DMS114 treated with DMSO at 0.1 percent for 48 hours (cell line): ENCODE data around the gene SCFD2.
A peak's percentile ranks its signal among the peaks of the same experiment; 100 is the strongest.
"Not testable (repeated sequence)": the region's sequence is repeated elsewhere in the genome, so short reads cannot be mapped to it uniquely, and the experiment has no call there.

Experiments
- DNase-seq: peaks from one replicate; lab custom pipeline; 2025; ENCODE audit not compliant: unreplicated experiment; lab: John Stamatoyannopoulos, UW

SCFD2 gene

GRCh38 chr4:53365486-53366300, at the start of gene SCFD2:
Gene SCFD2 (minus strand): TSS chr4:53366061.
- DNase-seq = peak; percentile 85

DNA sequence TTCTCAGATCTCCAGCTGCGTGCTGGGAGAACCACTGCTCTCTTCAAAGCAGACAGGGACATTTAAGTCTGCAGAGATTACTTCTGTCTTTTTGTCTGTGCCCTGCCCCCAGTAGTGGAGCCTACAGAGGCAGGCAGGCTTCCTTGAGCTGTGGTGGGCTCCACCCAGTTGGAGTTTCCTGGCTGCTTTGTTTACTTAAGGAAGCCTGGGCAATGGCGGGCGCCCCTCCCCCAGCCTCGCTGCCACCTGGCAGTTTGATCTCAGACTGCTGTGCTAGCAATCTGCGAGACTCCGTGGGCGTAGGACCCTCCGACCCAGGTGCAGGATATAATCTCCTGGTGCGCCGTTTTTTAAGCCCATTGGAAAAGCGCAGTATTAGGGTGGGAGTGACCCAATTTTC, 43.6 kb upstream of the SCFD2 start:
- DNase-seq = not testable (repeated sequence)

GRCh38 chr4:53380221-53380620, 14.4 kb upstream of the SCFD2 start:
- DNase-seq = no peak

DNA sequence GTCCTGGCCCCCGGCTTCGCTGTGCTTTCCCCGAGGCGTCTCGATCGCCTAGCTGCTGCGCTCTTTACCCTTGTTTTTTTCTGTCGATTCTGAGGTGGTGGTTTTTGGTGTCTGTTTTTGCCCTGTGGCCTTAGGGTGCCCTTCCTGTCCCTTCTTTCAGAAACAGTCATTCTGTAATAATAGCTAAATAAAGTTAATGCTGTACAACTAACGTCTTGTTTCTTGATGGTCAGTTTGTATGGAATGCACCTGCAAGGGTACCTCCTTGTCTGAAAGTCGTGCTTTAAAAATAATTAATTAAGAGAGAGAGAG, 12.3 kb upstream of the SCFD2 start:
- DNase-seq = no peak

GRCh38 chr4:53377319-53378170, 11.7 kb upstream of the SCFD2 start, which contains the start of gene FIP1L1:
Gene FIP1L1 (plus strand): TSS chr4:53377641. CDS start chr4:53377839, 198 bp downstream.
- DNase-seq = peak; percentile 35

- DNase-seq = no peak
Observed at GRCh38 chr4:53376900-53377299, 11.0 kb upstream of the SCFD2 start.

DNA sequence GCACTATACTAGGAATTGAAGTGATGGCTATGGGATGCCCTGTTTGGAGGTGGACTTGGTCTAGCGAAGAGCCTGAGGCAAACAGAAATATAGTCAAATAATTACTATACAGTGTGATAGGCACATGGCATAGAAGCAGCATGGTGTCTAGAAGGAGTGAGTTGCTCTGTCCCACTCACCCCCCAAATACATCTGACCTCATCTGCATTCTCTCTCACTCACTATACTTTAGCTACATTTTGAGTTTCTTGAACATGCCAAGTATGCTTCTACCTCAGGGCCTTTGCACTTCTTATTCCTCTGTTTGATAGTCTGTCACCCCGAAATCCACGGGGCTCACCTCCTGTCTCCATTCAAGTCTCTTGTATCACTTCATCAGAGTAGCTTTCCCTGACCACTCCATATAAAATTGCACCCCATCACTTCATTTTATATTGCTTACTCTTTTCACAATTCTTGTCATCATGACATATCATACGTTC, 9.0 kb upstream of the SCFD2 start:
- no peak for DNase-seq

DNA sequence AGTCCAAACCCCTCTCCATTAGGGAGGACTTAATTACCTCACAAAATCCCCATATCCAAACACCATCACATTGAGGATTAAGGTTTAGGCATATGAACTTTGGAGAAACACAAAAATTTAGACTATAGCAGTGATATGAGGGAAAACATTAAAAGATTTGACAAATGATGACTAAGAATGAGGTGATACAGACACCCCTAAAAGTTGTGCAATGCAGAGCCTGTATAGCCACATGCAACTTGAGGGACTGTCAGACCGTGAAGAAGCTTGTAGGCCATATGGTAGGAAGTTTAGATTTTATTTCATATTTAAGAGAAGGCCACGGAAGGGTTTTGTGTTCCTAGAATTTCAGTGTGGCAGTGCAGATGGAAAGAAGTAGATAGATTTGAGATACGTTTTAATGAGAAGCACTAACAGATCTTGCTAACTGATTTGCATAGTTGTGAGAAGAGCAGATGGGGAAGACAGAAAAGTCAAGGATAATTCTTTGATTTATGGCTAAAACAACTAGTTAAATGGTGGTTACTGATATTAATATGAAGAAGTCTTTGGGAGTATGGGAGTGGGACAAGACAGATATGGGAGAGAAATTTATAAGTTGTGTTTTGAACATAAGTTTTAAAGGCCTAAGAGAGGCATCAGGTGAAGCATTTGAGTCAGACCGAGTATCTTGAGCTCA, 6.1 kb upstream of the SCFD2 start:
- DNase-seq = no peak

DNA sequence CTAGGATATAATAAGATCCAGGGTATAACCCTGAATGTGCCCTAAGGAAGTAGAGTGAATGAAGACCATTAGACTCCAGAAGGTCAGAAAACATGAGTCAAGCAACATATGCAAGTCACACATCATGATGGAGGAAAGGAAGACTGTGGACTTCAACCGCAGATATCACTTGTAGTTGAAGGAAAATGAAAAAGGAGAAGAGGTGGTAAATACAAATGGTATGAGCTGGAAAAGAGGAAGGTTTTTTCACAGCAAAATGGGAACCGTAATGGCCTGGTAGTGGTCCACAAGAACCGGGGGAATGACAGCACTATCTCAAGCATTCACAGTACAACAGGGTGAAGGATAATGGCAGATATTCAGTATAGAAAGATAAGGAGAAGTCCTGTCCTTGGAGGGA, 5.2 kb upstream of the SCFD2 start:
- DNase-seq = no peak

- DNase-seq = no peak
Observed at GRCh38 chr4:53367721-53368120, 1.9 kb upstream of the SCFD2 start.

- no peak for DNase-seq
Observed at GRCh38 chr4:53366301-53366716, 448 bp upstream of the SCFD2 start.

DNA sequence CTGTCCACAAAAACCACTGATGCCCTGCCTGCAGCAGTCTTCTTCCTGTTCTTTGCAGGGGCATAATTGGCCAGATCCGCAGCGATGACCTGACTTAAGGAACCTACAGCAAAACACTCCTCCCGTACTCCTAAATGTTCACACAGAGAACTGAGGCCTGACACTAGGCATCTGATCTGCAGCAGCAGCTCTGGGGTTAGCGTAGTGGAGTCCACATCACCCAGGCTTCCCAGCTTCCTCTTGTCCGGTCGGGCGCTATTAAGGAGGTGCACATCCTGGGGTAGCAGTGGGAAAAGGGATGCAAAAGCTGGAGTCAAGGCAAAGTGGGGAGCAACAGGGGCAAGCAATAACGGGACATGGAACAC, 758 bp downstream of the SCFD2 start:
- DNase-seq = no peak

- no peak for DNase-seq
Observed at GRCh38 chr4:53364624-53365023, 1.2 kb downstream of the SCFD2 start.

- no peak for DNase-seq
Observed at GRCh38 chr4:53362093-53362492, 3.8 kb downstream of the SCFD2 start.

GRCh38 chr4:53361451-53361850, 4.4 kb downstream of the SCFD2 start:
- no peak for DNase-seq

GRCh38 chr4:53355930-53356521, 9.8 kb downstream of the SCFD2 start:
- no peak for DNase-seq

DNA sequence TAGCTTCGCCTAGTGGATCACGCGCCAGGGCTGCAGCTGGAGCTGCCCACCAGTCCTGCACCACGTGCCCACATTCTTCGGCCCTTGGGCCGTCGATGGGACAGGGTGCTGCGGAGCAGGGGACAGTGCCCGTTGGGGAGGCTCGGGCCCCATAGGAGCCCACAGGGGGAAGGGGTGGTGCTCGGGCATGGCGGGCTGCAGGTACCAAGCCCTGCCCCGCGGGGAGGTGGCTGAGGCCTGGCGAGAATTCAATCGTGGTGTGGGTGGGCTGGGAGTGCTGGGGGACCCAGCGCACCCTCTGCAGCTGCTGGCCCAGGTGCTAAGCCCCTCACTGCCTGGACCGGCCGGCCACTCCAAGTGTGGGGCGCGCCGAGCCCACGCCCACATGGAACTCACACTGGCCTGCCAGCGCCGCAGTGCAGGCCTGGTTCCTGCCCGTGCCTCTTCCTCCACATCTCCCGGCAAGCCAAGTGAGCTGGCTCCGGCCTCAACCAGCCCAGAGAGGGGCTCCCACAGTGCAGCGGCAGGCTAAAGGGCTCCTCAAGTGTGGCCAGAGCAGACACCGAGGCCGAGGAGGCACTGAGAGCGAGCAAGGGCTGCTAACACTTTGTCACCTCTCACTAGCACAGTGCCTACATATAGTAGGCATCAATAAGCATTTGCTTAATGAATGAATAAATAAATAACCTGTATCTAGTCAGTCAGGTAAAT, 11.7 kb downstream of the SCFD2 start:
- no peak for DNase-seq

DNA sequence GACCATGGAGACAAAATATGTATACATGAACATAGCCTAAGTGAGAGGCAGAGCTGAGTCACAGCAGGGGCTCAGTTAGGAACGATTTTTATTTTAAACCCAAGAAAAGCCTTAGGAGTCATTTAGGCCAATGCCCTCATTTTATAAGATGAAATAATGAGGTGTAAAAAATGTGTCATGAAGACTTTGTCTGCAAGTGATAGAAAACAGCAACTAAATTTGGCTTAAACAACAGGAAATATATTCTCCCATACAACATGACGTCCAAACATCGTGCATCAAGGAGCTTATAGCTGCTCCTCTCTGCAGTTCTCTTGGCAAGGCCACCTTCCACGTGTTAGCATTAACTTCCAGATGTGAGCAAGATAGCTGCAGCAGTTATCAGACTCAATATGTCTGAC, 16.8 kb downstream of the SCFD2 start:
- no peak for DNase-seq

- no peak for DNase-seq
Observed at GRCh38 chr4:53348046-53348445, 17.8 kb downstream of the SCFD2 start.
